ENCODE measurements around the gene DTNB. TPM values are rescaled to one million over a fixed set of nuclear protein-coding genes. Genes with fewer than 3 reads are reported as not detected.
"Not testable (repeated sequence)": the region's sequence is repeated elsewhere in the genome, so short reads cannot be mapped to it uniquely, and the experiment has no call there.

The DTNB gene
- total RNA-seq, 1 experiment from 2014 or later, result 19.8 TPM

- no peak for DNase-seq
- Histone ChIP-seq H3K27me3 (ENCODE audit: control insufficient read depth, insufficient read depth, low read length) (no peaks in the 10 kb centered on the region), H3K36me3 (replicated peaks; ENCODE audit: control insufficient read depth, insufficient read depth, low read length) (no peaks in the 10 kb centered on the region; the same call in none of the 2 replicates), H3K4me3 (ENCODE audit: insufficient read depth, low read depth, low read length) (no peak overlapping the region)
Observed at GRCh38 chr2:25624635-25625034, 48.7 kb downstream of the DTNB start.

GRCh38 chr2:25623361-25623760 lies 50.0 kb downstream of the DTNB start:
- H3K4me3 ChIP-seq (ENCODE audit: insufficient read depth, low read depth, low read length), result no peak overlapping the region
- no peaks in the 10 kb centered on the region; the same call in none of the 2 replicates for H3K36me3 ChIP-seq (replicated peaks; ENCODE audit: control insufficient read depth, insufficient read depth, low read length)
- no peak for DNase-seq
- H3K27me3 ChIP-seq (ENCODE audit: control insufficient read depth, insufficient read depth, low read length), result no peaks in the 10 kb centered on the region

GRCh38 chr2:25620711-25621110 lies 52.7 kb downstream of the DTNB start:
- DNase-seq, result no peak
- Histone ChIP-seq H3K4me3 (ENCODE audit: insufficient read depth, low read depth, low read length) (no peak overlapping the region), H3K27me3 (ENCODE audit: control insufficient read depth, insufficient read depth, low read length) (no peaks in the 10 kb centered on the region), H3K36me3 (replicated peaks; ENCODE audit: control insufficient read depth, insufficient read depth, low read length) (no peaks in the 10 kb centered on the region; the same call in 1 of the 2 replicates)

GRCh38 chr2:25620077-25620476 lies 53.3 kb downstream of the DTNB start:
- H3K27me3 ChIP-seq (ENCODE audit: control insufficient read depth, insufficient read depth, low read length), result no peaks in the 10 kb centered on the region
- no peaks in the 10 kb centered on the region; the same call in 1 of the 2 replicates for H3K36me3 ChIP-seq (replicated peaks; ENCODE audit: control insufficient read depth, insufficient read depth, low read length)
- no peak overlapping the region for H3K4me3 ChIP-seq (ENCODE audit: insufficient read depth, low read depth, low read length)
- DNase-seq, result no peak

- Histone ChIP-seq H3K4me3 (ENCODE audit: insufficient read depth, low read depth, low read length) (no peak overlapping the region), H3K36me3 (replicated peaks; ENCODE audit: control insufficient read depth, insufficient read depth, low read length) (no peaks in the 10 kb centered on the region; the same call in 1 of the 2 replicates), H3K27me3 (ENCODE audit: control insufficient read depth, insufficient read depth, low read length) (no peaks in the 10 kb centered on the region)
- DNase-seq, result no peak
Observed at GRCh38 chr2:25619185-25619584, 54.2 kb downstream of the DTNB start.

- no peaks in the 10 kb centered on the region for H3K27me3 ChIP-seq (ENCODE audit: control insufficient read depth, insufficient read depth, low read length)
- no peaks in the 10 kb centered on the region; the same call in 1 of the 2 replicates for H3K36me3 ChIP-seq (replicated peaks; ENCODE audit: control insufficient read depth, insufficient read depth, low read length)
- DNase-seq, result no peak
- no peak overlapping the region for H3K4me3 ChIP-seq (ENCODE audit: insufficient read depth, low read depth, low read length)
Observed at GRCh38 chr2:25618676-25619075, 54.7 kb downstream of the DTNB start.

GRCh38 chr2:25617948-25618646 lies 55.3 kb downstream of the DTNB start:
- Histone ChIP-seq H3K27me3 (ENCODE audit: control insufficient read depth, insufficient read depth, low read length) (no peaks in the 10 kb centered on the region), H3K4me3 (ENCODE audit: insufficient read depth, low read depth, low read length) (no peak overlapping the region), H3K36me3 (replicated peaks; ENCODE audit: control insufficient read depth, insufficient read depth, low read length) (no peaks in the 10 kb centered on the region)
- DNase-seq, result no peak

GRCh38 chr2:25615920-25616319 lies 57.5 kb downstream of the DTNB start:
- Histone ChIP-seq H3K36me3 (replicated peaks; ENCODE audit: control insufficient read depth, insufficient read depth, low read length) (no peaks in the 10 kb centered on the region), H3K4me3 (ENCODE audit: insufficient read depth, low read depth, low read length) (no peak overlapping the region), H3K27me3 (ENCODE audit: control insufficient read depth, insufficient read depth, low read length) (no peaks in the 10 kb centered on the region)
- no peak for DNase-seq

- no peaks in the 10 kb centered on the region for H3K36me3 ChIP-seq (replicated peaks; ENCODE audit: control insufficient read depth, insufficient read depth, low read length)
- no peaks in the 10 kb centered on the region for H3K27me3 ChIP-seq (ENCODE audit: control insufficient read depth, insufficient read depth, low read length)
- H3K4me3 ChIP-seq (ENCODE audit: insufficient read depth, low read depth, low read length), result no peak overlapping the region
- DNase-seq, result no peak
Observed at GRCh38 chr2:25615386-25615785, 58.0 kb downstream of the DTNB start.

- H3K36me3 ChIP-seq (replicated peaks; ENCODE audit: control insufficient read depth, insufficient read depth, low read length), result no peaks in the 10 kb centered on the region
- no peak overlapping the region for H3K4me3 ChIP-seq (ENCODE audit: insufficient read depth, low read depth, low read length)
- DNase-seq, result no peak
- no peaks in the 10 kb centered on the region for H3K27me3 ChIP-seq (ENCODE audit: control insufficient read depth, insufficient read depth, low read length)
Observed at GRCh38 chr2:25614711-25615110, 58.7 kb downstream of the DTNB start.

GRCh38 chr2:25608718-25609117 lies 64.7 kb downstream of the DTNB start:
- Histone ChIP-seq H3K36me3 (replicated peaks; ENCODE audit: control insufficient read depth, insufficient read depth, low read length) (no peaks in the 10 kb centered on the region), H3K27me3 (ENCODE audit: control insufficient read depth, insufficient read depth, low read length) (no peaks in the 10 kb centered on the region), H3K4me3 (ENCODE audit: insufficient read depth, low read depth, low read length) (no peak overlapping the region)
- no peak for DNase-seq

GRCh38 chr2:25606892-25607291 lies 66.5 kb downstream of the DTNB start:
- no peak for DNase-seq

GRCh38 chr2:25602333-25602723 lies 71.0 kb downstream of the DTNB start:
- DNase-seq, result no peak
- no peak overlapping the region for H3K4me3 ChIP-seq (ENCODE audit: insufficient read depth, low read depth, low read length)
- H3K27me3 ChIP-seq (ENCODE audit: control insufficient read depth, insufficient read depth, low read length), result no peaks in the 10 kb centered on the region
- H3K36me3 ChIP-seq (replicated peaks; ENCODE audit: control insufficient read depth, insufficient read depth, low read length), result no peaks in the 10 kb centered on the region

More at GRCh38 chr2:25606892-25607291, 66.5 kb downstream of the DTNB start:
- H3K4me3 ChIP-seq (ENCODE audit: insufficient read depth, low read depth, low read length), result no peak overlapping the region
- no peaks in the 10 kb centered on the region for H3K36me3 ChIP-seq (replicated peaks; ENCODE audit: control insufficient read depth, insufficient read depth, low read length)
- no peaks in the 10 kb centered on the region for H3K27me3 ChIP-seq (ENCODE audit: control insufficient read depth, insufficient read depth, low read length)

GRCh38 chr2:25601711-25602332 lies 71.6 kb downstream of the DTNB start:
- H3K27me3 ChIP-seq (ENCODE audit: control insufficient read depth, insufficient read depth, low read length); H3K4me3 ChIP-seq (ENCODE audit: insufficient read depth, low read depth, low read length); H3K36me3 ChIP-seq (replicated peaks; ENCODE audit: control insufficient read depth, insufficient read depth, low read length); DNase-seq: not testable (repeated sequence)

- DNase-seq, result no peak
- no peaks in the 10 kb centered on the region for H3K36me3 ChIP-seq (replicated peaks; ENCODE audit: control insufficient read depth, insufficient read depth, low read length)
- H3K4me3 ChIP-seq (ENCODE audit: insufficient read depth, low read depth, low read length), result no peak overlapping the region
- H3K27me3 ChIP-seq (ENCODE audit: control insufficient read depth, insufficient read depth, low read length), result no peaks in the 10 kb centered on the region
Observed at GRCh38 chr2:25598911-25599310, 74.5 kb downstream of the DTNB start.

All from H7 (cell line).